Colonic mucosa (tissue), 4 donors: ENCODE data around the gene UGGT2. TPM values are rescaled to one million over a fixed set of nuclear protein-coding genes. Genes with fewer than 3 reads are reported as not detected.

ENCODE experiments used
- DNase-seq: peaks from one replicate; pipeline ENCODE4 v3.0.0-alpha.2; 2020
- H3K27ac ChIP-seq: fragments of 200-600 bp; one replicate; pipeline ENCODE4 v1.8.0; 2021
- H3K27me3 ChIP-seq: fragments of 200-600 bp; one replicate; pipeline ENCODE4 v1.8.0; 2021
- H3K36me3 ChIP-seq: fragments of 200-600 bp; one replicate; pipeline ENCODE4 v1.8.0; 2021
- H3K4me1 ChIP-seq: fragments of 200-600 bp; one replicate; pipeline ENCODE4 v1.8.0; 2021; ENCODE audit warnings: mild to moderate bottlenecking
- H3K4me3 ChIP-seq: fragments of 200-600 bp; one replicate; pipeline ENCODE4 v1.8.0; 2021
- H3K9ac ChIP-seq, 2 donors: one replicate each; pipeline ENCODE4 v1.7.0; 2013; ENCODE audit warnings: control low read depth in 2 of 2, low read depth in 2 of 2, low read length in 2 of 2
- H3K9me3 ChIP-seq: fragments of 200-600 bp; one replicate; pipeline ENCODE4 v1.8.0; 2021
- CTCF ChIP-seq: fragments of 200-600 bp; IDR thresholded peaks from one replicate; pipeline ENCODE4 v1.8.0; 2022; ENCODE audit warnings: antibody characterized with exemption, mild to moderate bottlenecking
- intact Hi-C: fragments of 100-400 bp; cut with DNase I; formaldehyde crosslinking; loops from one replicate; pipeline ENCODE4 v1.14.1; 2022
- total RNA-seq, 2 donors: library from RNA; stranded (reverse); fragmentation: NEBNext Ultra II Directional in 1 of 2; extraction: Animal tissue kit (Norgen Biotek cat#: 25700) in 1 of 2; gene quantifications; one replicate each; pipeline ENCODE4 v1.2.1, GENCODE V29; 2021
- donor health status: healthy.
- donor health status: DM: no; HTN: no; CAD: no.
- donor health status: DM: no; HTN: no; CAD: no.

UGGT2 gene
- total RNA-seq, 2 donors from 2014 or later, result 16.3 to 18.0 TPM

DNA sequence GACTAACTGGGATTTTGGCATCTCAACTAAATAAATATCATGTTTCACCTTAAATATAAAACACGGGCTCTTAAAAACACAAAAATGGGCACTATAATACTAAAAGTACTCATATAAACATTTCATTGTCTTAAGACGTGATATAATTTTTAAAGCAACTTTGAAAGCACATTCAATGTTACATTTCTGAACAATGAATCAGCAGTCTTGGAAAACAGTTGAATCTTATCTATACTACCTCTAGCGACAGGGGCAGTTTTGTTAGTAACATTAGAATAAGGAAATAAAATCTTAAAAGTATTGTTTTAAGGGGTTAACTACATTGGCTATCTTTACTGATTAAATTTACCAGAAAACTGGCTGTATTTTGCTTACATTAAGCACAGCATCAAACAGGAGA is 156.9 kb downstream of the UGGT2 start:
- DNase-seq, result no peak
- H3K4me3 ChIP-seq, result no peak overlapping the region
- H3K27ac ChIP-seq, result no peak overlapping the region
- no peak for TF ChIP-seq CTCF
- H3K9ac ChIP-seq, result no peak overlapping the region
- H3K9me3 ChIP-seq, result no peaks in the 10 kb centered on the region
- intact Hi-C loops, result no loop called here
- H3K36me3 ChIP-seq, result no peaks in the 10 kb centered on the region
- H3K4me1 ChIP-seq, result no peaks in the 10 kb centered on the region
- no peaks in the 10 kb centered on the region for H3K27me3 ChIP-seq

DNA sequence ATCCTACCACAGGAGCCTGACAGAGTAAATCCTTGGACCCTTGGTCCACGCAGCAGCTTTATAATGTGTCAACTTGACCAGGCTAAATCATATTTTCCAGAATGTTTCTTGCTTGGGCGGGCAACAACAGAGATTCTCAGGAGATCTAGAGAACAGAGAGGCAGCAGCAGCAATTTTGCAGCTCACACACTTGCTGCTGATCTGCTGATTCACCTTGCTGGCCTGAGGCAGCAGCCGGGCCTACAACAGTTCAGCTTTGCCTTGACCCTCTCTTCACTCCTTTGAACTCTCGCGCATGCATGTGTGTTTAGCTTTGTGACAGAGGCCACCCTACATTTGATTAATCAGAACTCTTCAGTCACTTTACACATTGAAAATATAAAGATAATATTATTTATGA is 159.3 kb downstream of the UGGT2 start:
- intact Hi-C loops, result no loop called here
- H3K9me3 ChIP-seq, result no peaks in the 10 kb centered on the region
- no peaks in the 10 kb centered on the region for H3K27me3 ChIP-seq
- no peak overlapping the region for H3K27ac ChIP-seq
- no peak overlapping the region for H3K4me3 ChIP-seq
- H3K4me1 ChIP-seq, result no peaks in the 10 kb centered on the region
- no peaks in the 10 kb centered on the region for H3K36me3 ChIP-seq
- no peak for TF ChIP-seq CTCF
- no peak for DNase-seq
- H3K9ac ChIP-seq, result no peak overlapping the region

- TF ChIP-seq CTCF, result no peak
- H3K9me3 ChIP-seq, result no peaks in the 10 kb centered on the region
- intact Hi-C loops, result no loop called here
- no peaks in the 10 kb centered on the region for H3K36me3 ChIP-seq
- H3K27ac ChIP-seq, result no peak overlapping the region
- DNase-seq, result no peak
- no peaks in the 10 kb centered on the region for H3K27me3 ChIP-seq
- H3K4me1 ChIP-seq, result no peaks in the 10 kb centered on the region
- no peak overlapping the region for H3K9ac ChIP-seq
- no peak overlapping the region for H3K4me3 ChIP-seq
Measured at GRCh38 chr13:95882121-95882520, 171.1 kb downstream of the UGGT2 start.

- Histone ChIP-seq H3K27ac (no peak overlapping the region), H3K36me3 (no peaks in the 10 kb centered on the region), H3K9me3 (no peaks in the 10 kb centered on the region), H3K9ac (no peak overlapping the region), H3K4me1 (no peaks in the 10 kb centered on the region), H3K4me3 (no peak overlapping the region), H3K27me3 (no peaks in the 10 kb centered on the region)
- no peak for DNase-seq
- TF ChIP-seq CTCF, result no peak
- intact Hi-C loops, result no loop called here
Measured at GRCh38 chr13:95880331-95880730, 172.9 kb downstream of the UGGT2 start.

DNA sequence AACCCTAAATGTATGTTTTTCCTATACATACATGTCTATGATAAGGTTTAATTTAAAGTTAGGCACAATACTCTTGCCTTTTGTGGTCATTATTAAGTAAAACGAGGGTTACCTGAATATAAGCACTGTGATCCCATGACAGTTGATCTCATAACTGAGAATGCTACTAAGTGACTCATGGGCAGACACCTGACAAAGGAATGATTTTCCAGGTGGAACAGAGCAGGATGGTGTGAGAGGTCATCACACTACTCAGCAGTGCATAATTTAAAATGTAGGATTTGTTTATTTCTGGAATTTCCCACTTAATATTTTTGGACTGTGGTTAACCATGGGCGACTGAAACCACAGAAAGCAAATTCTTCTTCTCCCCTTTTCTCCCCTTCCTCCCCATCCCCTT is 178.9 kb downstream of the UGGT2 start:
- H3K27ac ChIP-seq, result no peak overlapping the region
- TF ChIP-seq CTCF, result no peak
- H3K36me3 ChIP-seq, result no peaks in the 10 kb centered on the region
- H3K9me3 ChIP-seq, result no peaks in the 10 kb centered on the region
- no peaks in the 10 kb centered on the region for H3K27me3 ChIP-seq
- no peaks in the 10 kb centered on the region for H3K4me1 ChIP-seq
- no peak for DNase-seq
- no peak overlapping the region for H3K4me3 ChIP-seq
- intact Hi-C loops, result no loop called here
- H3K9ac ChIP-seq, result no peak overlapping the region

DNA sequence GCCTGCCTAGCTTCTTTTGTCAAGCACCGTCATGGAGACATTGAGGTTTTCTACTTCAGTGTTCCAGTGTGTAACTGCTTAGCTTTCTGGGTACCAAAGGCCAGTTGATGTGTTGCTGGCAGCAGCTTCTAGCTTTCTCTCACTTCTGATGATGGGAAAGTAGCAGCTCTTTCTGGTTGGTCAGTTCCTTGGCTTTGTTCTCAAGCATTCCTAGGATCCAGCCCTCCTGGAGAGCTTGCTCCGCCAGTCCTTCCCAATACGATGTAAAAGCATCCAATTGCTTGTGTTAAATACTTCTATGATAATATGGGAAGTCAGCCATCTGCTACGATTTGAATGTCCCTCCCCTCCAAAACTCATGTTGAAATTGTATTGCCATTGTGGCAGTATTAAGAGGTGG is 182.8 kb downstream of the UGGT2 start:
- Histone ChIP-seq H3K27ac (no peak overlapping the region), H3K9me3 (no peaks in the 10 kb centered on the region), H3K36me3 (no peaks in the 10 kb centered on the region), H3K27me3 (no peaks in the 10 kb centered on the region), H3K4me1 (no peaks in the 10 kb centered on the region), H3K4me3 (no peak overlapping the region), H3K9ac (no peak overlapping the region)
- intact Hi-C loops, result no loop called here
- TF ChIP-seq CTCF, result no peak
- no peak for DNase-seq
